Measurements from ENCODE around the gene GRK4. TPM values are rescaled to one million over a fixed set of nuclear protein-coding genes. Genes with fewer than 3 reads are reported as not detected.
A peak's percentile ranks its signal among the peaks of the same experiment; 100 is the strongest.

Gene GRK4
- total RNA-seq, 6 donors from 2014 or later = 3.3 to 10.4 (median 4.7) TPM

GRCh38 chr4:2961421-2961810 is 2.0 kb upstream of the GRK4 start:
- Histone ChIP-seq H3K27me3 (no peaks in the 10 kb centered on the region), H3K36me3 (peaks cover 0 to 21% (median 11%) of the 10 kb centered on the region in 4 donors), H3K4me1 (peaks cover 18 to 29% (median 23%) of the 10 kb centered on the region in 4 donors), H3K9me3 (no peaks in the 10 kb centered on the region), H3K27ac (peak overlapping the region in 2 of 4 donors; percentile 42 to 88), H3K4me3 (peak overlapping the region in 2 of 4 donors; percentile 93 to 100)
- TF ChIP-seq EP300 (IDR thresholded peaks at IDR 0.05) (no peak), CTCF (IDR thresholded peaks at IDR 0.05) (no peak), POLR2A (IDR thresholded peaks at IDR 0.05) (no peak), POLR2AphosphoS5 (IDR thresholded peaks at IDR 0.05) (no peak)
- DNase-seq (peak in 1 of 2 donors; percentile 62), ATAC-seq (ENCODE audit: low FRiP score in 2 of 2) (no peak)
- WGBS, 2 donors = 47 to 71% methylated on average over 3 to 8 of the region's 8 CpGs

- ATAC-seq (ENCODE audit: low FRiP score in 2 of 2) (no peak), DNase-seq (no peak)
- peaks cover 18 to 29% (median 23%) of the 10 kb centered on the region in 4 donors for H3K4me1 ChIP-seq
- H3K27me3 ChIP-seq = no peaks in the 10 kb centered on the region
- H3K9me3 ChIP-seq = no peaks in the 10 kb centered on the region
- H3K36me3 ChIP-seq = peaks cover 0 to 15% (median 9%) of the 10 kb centered on the region in 4 donors
- WGBS, 2 donors = 42 to 59% methylated on average over 14 of the region's 14 CpGs
- H3K27ac ChIP-seq = peak overlapping the region in 2 of 4 donors; percentile 88 to 91
- peak overlapping the region; percentile 51 to 100 (median 96) for H3K4me3 ChIP-seq
- TF ChIP-seq POLR2AphosphoS5 (IDR thresholded peaks at IDR 0.05) = no peak
- TF ChIP-seq POLR2A (IDR thresholded peaks at IDR 0.05) = no peak
- TF ChIP-seq EP300 (IDR thresholded peaks at IDR 0.05) = no peak
- no peak for TF ChIP-seq CTCF (IDR thresholded peaks at IDR 0.05)
Measured at GRCh38 chr4:2961811-2962441, 1.4 kb upstream of the GRK4 start.

- ATAC-seq (ENCODE audit: low FRiP score in 2 of 2) (peak; percentile 61 to 68), DNase-seq (peak in 1 of 2 donors; percentile 44)
- H3K27me3 ChIP-seq = no peaks in the 10 kb centered on the region
- TF ChIP-seq CTCF (IDR thresholded peaks at IDR 0.05) = no peak
- no peak for TF ChIP-seq POLR2AphosphoS5 (IDR thresholded peaks at IDR 0.05)
- no peak for TF ChIP-seq EP300 (IDR thresholded peaks at IDR 0.05)
- TF ChIP-seq POLR2A (IDR thresholded peaks at IDR 0.05) = no peak
- peak overlapping the region; percentile 51 to 100 (median 96) for H3K4me3 ChIP-seq
- H3K4me1 ChIP-seq = peaks cover 18 to 29% (median 23%) of the 10 kb centered on the region in 4 donors
- peak overlapping the region; percentile 87 to 93 (median 90) for H3K27ac ChIP-seq
- H3K9me3 ChIP-seq = no peaks in the 10 kb centered on the region
- H3K36me3 ChIP-seq = peaks cover 0 to 8% (median 1%) of the 10 kb centered on the region in 4 donors
- WGBS, 2 donors = 0% methylated on average over 19 to 40 of the region's 40 CpGs
Measured at GRCh38 chr4:2962614-2963174, 677 bp upstream of the GRK4 start.

- TF ChIP-seq CTCF (IDR thresholded peaks at IDR 0.05) (peak in 1 of 6 experiments; percentile 3), POLR2AphosphoS5 (IDR thresholded peaks at IDR 0.05) (no peak)
Measured at GRCh38 chr4:2963966-2964471, 648 bp downstream of the GRK4 start.

More at GRCh38 chr4:2963966-2964471, 648 bp downstream of the GRK4 start:
- peak overlapping the region; percentile 93 to 100 (median 98) for H3K4me3 ChIP-seq
- peak; percentile 65 to 94 for DNase-seq
- peak; percentile 52 to 83 for ATAC-seq (ENCODE audit: low FRiP score in 2 of 2)
- H3K9me3 ChIP-seq = no peaks in the 10 kb centered on the region
- H3K36me3 ChIP-seq = peaks cover 0 to 3% (median 0%) of the 10 kb centered on the region in 4 donors
- H3K27me3 ChIP-seq = no peaks in the 10 kb centered on the region
- peaks cover 18 to 25% (median 23%) of the 10 kb centered on the region in 4 donors for H3K4me1 ChIP-seq
- H3K27ac ChIP-seq = peak overlapping the region; percentile 87 to 93 (median 90)
- WGBS, 2 donors = 1% methylated on average over 14 of the region's 38 CpGs; no CpG with 5 or more reads in 1 of the 2 donors

Data from upper lobe of left lung (tissue), 6 donors.